ENCODE results near the gene CRAMP1.

Gene CRAMP1

DNA sequence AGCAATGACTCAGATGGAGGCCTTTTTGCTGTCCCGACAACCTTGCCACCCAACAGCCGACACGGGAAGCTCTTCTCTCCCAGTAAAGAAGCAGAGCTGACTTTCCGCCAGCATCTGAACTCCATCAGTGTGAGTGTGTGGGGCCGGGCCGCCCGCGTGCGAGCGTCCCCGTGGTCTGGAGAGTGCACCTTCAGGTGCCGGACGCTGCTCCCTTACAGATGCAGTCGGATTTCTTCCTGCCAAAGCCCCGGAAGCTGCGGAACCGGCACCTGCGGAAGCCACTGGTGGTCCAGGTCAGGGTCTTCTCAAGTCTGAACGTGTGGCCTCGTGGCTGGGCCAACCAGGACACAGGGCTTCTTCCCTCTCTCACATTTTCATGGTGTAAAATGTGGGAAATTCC is 50.4 kb downstream of the CRAMP1 start:
- no peak for DNase-seq

DNA sequence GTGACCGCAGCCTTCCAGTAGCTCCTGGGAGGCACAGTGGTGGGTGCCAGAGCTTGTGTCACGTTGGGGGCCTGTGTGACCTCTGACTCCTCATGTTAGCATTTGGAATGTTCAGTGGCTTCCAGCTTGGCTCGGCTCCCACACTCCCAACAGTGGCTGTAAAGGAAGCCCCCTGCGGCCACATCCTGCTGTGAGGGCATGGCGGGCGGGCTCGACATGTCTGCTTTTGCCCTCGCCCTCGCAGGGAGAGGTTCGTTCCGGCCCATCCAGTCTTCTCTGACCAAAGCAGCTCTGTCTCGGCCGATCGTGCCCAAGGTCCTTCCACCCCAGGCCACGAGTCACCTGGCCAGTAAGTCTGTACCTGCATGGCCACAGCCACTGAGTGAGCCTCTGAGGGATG is 53.7 kb downstream of the CRAMP1 start:
- no peak for DNase-seq

DNA sequence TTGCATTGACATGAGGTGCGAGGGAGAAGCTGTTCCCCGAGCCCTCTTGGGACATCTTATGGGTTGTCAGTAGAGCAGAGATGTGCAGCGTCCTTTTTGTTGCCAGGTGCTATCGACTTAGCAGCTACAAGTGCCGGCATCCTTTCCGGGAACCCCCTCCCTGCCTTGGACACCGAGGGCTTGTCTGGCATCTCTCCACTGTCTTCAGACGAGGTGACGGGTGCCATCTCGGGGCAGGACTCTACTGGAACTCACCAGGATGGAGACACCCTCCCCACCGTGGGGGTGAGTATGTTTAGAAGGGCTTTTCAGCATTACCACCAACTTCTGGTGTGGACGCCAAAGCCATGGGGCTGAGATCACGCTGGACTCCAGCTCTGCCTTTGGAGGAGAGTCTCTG is 54.2 kb downstream of the CRAMP1 start:
- no peak for DNase-seq

- DNase-seq, result no peak
These were observed 55.1 kb downstream of the CRAMP1 start for GRCh38 chr16:1667271-1667670.

GRCh38 chr16:1667916-1668315 is 55.8 kb downstream of the CRAMP1 start:
- no peak for DNase-seq

DNA sequence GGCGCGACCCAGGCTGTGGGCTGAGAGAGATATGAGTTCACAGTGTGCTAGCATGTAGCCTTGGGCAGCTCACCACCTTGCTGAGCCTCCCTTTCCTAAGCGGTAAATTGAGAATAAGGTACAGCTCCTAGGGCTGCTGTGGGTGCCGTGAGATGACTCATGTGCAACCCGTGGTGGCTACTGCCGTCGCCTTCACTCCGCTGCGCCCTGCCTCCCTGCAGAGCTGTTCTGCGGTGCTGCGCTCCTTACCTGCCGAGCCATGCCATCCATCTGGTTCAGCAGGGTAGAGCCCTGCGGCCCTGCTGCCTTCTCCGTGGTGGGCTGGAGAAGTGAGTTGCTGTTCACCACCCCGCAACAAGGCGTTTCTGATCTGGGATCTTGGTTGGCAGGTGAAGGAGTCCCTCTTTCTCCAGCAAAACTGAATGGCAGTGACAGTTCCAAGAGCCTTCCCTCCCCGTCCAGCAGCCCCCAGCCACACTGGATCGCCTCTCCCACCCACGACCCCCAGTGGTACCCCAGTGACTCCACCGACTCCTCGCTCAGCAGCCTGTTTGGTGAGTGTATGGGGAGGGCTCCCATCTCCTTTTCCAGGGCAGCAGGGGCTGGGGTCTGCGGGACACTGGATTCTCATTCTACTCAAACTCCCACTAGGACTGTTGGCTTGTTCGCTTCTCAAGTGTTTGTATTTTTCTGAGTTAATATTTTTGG is 56.6 kb downstream of the CRAMP1 start:
- DNase-seq, result no peak

DNA sequence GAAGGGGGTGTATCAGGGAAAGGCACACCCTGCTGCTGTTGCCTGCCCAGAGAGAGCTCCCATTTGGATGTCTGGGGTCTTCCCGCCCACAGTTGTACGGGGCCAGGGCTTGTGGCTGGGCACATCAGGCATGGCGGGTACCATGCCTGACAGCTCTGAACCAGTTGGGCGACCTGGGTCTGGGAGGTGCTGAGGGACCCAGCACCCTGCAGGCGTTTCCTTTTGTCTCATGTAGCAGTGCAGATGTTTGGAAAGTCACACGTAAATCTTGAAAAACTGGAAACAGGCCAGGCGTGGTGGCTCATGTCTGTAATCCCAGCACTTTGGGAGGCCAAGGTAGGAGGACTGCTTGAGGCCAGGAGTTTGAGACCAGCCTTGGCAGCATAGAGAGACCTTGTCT is 57.5 kb downstream of the CRAMP1 start:
- no peak for DNase-seq

DNA sequence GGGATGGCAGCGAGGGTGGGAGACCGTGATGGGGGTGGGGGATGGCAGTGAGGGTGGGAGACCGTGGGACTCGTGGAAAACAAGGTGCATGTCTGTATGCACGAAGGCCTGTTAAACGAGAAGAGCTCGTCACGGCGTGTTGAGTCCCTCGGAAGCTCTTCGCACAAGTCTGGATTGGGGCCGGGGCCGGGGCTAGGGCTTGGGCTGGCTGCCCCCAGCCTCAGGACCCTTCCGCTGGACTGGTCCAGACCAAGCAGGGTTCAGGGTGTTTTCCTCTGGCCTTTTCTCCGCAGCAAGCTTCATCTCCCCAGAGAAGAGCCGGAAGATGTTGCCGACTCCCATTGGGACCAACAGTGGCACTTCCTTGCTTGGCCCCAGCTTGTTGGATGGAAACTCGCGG is 58.2 kb downstream of the CRAMP1 start:
- DNase-seq, result no peak

GRCh38 chr16:1670866-1671265 is 58.7 kb downstream of the CRAMP1 start:
- DNase-seq, result no peak

DNA sequence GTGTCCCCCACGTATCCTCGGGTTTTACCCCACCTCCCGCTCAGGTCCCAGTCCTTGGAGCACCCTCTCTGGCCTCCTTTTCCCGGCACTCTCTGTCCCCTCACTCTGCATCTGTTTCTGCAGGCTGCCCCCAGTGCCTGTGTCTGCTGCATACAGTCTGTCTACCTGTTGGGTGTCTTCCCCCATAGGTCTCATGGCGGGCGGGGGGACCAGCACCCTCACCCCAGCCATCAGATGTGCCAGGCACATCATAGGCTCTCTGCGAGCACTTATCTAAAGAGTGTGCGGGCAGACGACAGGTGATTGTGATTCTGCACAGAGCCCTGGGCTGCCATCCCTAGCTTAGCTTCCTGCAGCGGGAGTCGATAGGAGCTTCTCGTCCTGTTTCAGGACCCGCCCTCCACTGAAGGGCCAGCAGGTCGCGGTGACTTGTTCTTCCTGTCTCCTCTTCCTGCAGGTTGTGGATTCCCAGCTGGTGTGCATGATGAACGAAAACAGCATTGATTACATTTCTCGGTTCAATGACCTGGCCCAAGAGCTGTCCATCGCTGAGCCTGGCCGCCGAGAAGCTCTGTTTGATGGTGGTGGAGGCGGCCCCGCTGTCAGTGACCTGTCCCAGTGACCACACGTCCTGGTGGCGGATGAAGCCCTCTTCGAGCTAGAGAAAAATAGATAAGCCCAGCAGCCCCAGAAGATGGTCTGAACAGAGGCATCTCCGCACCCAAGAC is 61.4 kb downstream of the CRAMP1 start:
- no peak for DNase-seq

DNA sequence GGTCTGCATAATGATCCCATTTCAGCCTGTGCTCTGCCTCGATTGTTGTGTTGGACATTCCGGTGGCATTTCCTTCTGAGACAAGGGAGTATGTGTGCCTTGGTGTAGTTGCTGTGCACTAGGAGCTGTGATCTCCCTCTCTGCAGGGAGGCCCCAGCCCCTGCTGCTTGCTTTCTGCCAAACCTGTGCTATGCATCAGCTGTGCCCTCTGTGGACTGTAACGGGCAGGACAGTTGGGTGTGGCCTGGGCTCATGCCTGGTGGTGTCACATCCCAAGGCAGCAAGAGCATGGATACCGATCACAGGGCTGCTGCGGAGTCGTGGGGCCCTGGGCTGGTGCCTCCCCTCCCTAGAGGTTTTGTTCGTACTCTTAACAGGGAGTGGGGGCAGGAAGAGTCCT is 62.1 kb downstream of the CRAMP1 start:
- no peak for DNase-seq

DNA sequence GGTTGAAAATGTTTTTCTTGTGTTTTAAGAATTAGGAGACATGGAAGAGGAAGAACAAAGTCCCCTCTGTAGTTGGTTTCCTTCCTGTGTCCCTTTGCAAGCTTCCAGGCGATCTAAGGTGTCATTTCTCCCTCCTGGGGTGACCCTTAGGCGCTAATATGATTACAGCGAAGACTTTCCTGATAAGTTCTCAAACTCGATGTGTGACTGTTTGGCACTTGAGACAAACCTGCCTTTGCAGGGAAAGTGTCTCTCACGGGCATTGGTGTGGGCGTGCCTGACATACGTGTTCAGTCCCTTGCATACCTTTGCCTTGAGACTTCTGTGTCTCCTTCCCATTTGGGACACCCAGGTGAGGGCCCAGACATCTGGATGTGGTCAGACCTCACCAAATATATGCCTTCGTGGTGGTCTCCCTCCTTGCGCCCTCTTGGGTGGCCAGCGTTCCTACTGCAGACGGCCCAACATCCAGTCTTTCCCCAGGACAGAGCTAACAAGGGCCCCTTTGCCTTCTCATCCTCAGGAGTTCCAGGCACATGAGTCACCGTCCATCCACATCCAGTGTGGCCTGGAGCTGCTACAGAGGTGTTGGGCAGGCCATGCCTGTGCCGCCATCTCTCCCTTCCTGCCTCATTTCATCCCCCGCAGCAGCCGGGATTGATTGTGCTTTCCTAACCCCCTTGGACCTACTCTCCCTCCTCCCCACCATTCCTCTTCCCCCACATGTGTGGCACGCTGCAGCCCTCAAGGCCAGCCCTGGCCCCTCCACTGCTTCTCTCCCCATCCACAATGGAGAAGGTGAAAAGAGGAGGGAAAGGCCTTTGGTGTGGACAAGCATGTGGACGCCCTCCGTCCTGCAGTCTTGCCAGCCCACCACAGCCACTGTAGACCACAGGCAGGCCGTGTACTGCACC is 62.8 kb downstream of the CRAMP1 start:
- DNase-seq, result no peak

DNA sequence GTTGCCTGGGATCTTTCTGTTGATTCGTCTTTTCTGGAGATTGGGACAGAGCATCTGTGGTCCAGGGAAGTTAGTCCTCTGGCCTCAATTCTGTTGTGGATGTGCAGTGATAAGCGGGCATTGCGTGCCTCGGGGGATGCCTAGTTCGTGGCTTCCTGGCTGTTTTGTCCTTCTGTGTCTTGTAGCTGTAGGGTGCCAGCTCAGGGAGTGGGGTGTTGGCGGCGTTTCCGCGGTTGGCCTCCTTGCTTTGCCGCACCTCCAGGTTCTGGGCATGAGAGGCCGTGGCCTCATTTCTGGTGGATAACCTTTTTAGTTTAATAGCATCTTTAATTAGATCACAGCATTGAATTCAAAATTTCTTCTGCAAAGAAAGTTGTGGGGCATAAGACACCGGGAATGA is 64.5 kb downstream of the CRAMP1 start:
- no peak for DNase-seq

- no peak for DNase-seq
These were observed 65.2 kb downstream of the CRAMP1 start for GRCh38 chr16:1677339-1677738.

- peak; percentile 81 for DNase-seq
These were observed 65.9 kb downstream of the CRAMP1 start, which contains the start of gene JPT2 for GRCh38 chr16:1677942-1678499. TSS of gene JPT2 (plus strand) at chr16:1678279. CDS start at chr16:1678313, 34 bp downstream.

DNA sequence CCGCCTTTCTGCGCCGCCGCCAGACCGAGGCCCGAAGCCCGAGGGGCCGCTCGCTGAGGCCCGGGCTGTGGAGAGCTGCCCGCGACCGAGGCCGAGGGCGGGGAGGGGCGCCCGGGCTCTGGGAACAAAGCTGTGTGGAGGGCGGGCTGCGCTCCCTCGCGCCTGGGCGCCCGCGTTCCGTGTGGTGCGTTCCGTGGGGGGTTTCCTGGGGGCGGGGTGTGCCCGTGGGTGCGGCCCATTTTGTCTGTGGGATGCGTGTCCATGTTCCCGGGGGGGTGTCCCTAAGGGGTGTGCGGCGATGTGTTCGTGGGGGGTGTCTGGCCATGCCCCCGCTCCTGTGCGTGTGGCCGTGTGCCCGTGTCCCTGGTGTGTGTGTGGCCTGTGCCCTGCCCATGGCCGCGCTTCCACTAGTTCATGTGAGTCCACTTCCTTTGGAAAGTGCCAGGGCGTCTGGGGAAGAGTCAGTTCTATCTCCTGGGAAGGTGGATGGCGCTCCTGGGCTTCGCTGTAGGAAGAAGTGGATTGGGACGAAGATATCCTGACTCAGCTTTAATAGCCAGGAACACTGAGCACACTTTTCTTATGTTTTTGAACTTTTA is 66.4 kb downstream of the CRAMP1 start:
- no peak for DNase-seq

DNA sequence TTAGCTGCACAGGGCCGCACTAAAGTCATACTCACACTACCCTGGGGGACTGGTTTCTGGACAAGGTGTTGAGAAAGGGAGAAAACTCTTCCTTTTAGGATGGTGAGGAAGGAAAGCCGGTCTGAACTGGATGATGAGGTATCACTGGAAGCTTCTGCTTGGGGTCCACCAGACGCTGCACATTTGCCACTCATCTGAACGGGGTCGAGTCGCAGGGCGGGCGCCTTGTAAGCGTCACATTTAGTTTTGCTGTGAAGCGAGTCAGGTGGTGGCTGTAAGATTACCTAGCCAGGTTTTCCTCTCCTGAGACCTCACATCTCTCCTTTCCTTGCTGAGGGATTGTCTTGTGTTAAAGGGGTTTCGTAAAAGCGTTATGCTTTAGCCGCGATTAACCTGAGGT is 68.2 kb downstream of the CRAMP1 start:
- no peak for DNase-seq

DNA sequence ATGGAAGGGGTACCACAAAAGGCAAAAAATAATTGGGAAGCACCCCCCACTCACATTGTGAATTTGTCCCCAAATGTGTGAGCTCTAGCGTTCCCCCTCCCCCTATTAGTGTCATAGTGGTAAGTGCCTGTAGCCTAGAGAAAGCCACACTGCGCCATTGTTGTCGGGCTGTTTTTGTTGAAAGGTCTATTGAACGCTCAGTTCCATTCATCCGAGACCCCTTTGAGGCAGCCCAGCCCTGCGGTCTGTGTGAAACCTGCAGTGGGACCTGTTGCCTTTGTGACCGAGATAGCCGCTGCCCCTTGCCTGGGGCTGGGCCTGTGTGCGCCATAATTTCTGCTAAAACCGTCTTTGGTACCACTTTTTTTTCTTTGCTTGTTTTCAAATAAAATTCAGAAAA is 68.9 kb downstream of the CRAMP1 start:
- DNase-seq, result no peak

GRCh38 chr16:1687427-1688316 is 75.5 kb downstream of the CRAMP1 start:
- DNase-seq, result no peak

GRCh38 chr16:1688807-1689560 is 76.8 kb downstream of the CRAMP1 start:
- no peak for DNase-seq

DNA sequence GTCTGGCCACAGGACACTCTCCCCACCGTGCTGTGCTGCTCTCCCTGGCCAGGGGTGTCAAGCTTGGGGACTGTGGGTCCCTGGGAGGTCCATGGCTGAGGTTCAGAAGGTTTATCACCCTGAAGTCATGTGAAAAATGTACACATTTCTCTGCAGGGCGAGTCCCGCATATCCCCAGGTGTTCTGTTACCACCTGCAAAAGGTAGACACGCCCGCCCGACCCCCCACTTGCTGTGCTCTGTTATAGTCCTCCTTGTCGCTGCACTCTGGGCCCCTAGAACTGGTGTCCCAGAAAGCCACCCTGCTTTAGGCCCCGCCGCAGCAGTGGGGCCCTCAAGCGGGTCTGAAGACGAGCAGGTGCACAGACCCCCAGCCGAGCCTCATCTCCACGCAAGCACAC is 77.7 kb downstream of the CRAMP1 start:
- DNase-seq, result no peak
